Smooth muscle cell (in vitro differentiated cells): ENCODE measurements around the gene GNAL. TPM values are rescaled to one million over a fixed set of nuclear protein-coding genes. Genes with fewer than 3 reads are reported as not detected.

Experiments used
- DNase-seq: peaks from one replicate; lab custom pipeline; 2025; ENCODE audit not compliant: unreplicated experiment; lab: John Stamatoyannopoulos, UW
- H2AFZ ChIP-seq: fragments of 200-600 bp; sonication (generic); 2 replicates; pipeline ENCODE4 v1.6.0; 2016; ENCODE audit warnings: antibody characterized with exemption, low read depth, mild to moderate bottlenecking
- H3F3A ChIP-seq: fragments of 200-600 bp; sonication (generic); 2 replicates; pipeline ENCODE4 v1.6.0; 2017; ENCODE audit warnings: antibody characterized with exemption, low read depth
- H3K27ac ChIP-seq: fragments of 200-600 bp; sonication (generic); 2 replicates; pipeline ENCODE4 v1.5.1; 2016; ENCODE audit warnings: low read depth, mild to moderate bottlenecking
- H3K27me3 ChIP-seq: fragments of 200-600 bp; sonication (generic); 2 replicates; pipeline ENCODE4 v1.6.1; 2016; ENCODE audit warnings: low read depth, mild to moderate bottlenecking
- H3K36me3 ChIP-seq: fragments of 200-600 bp; sonication (generic); 2 replicates; pipeline ENCODE4 v1.5.1; 2016; ENCODE audit warnings: low read depth
- H3K4me1 ChIP-seq: fragments of 200-600 bp; sonication (generic); 2 replicates; pipeline ENCODE4 v1.5.1; 2016; ENCODE audit warnings: low read depth
- H3K4me2 ChIP-seq: fragments of 200-600 bp; sonication (generic); 2 replicates; pipeline ENCODE4 v1.6.0; 2016; ENCODE audit warnings: mild to moderate bottlenecking
- H3K4me3 ChIP-seq: fragments of 200-600 bp; sonication (generic); 2 replicates; pipeline ENCODE4 v1.5.1; 2016; ENCODE audit warnings: mild to moderate bottlenecking
- H3K79me2 ChIP-seq: fragments of 200-600 bp; sonication (generic); 2 replicates; pipeline ENCODE4 v1.6.0; 2016; ENCODE audit warnings: low read depth, mild to moderate bottlenecking
- H3K9ac ChIP-seq: fragments of 200-600 bp; sonication (generic); 2 replicates; pipeline ENCODE4 v1.6.0; 2016; ENCODE audit warnings: low read depth
- H3K9me3 ChIP-seq: fragments of 200-600 bp; sonication (generic); replicated peaks from 2 replicates; pipeline ENCODE4 v1.5.1; 2016; ENCODE audit warnings: low read depth
- H4K20me1 ChIP-seq: fragments of 200-600 bp; sonication (generic); 2 replicates; pipeline ENCODE4 v1.6.0; 2016; ENCODE audit warnings: low read depth
- CTCF ChIP-seq: fragments of 200-600 bp; sonication (generic); IDR thresholded peaks from 2 replicates; pipeline ENCODE4 v1.5.1; 2017; ENCODE audit warnings: borderline replicate concordance, mild to moderate bottlenecking, antibody characterized with exemption; ENCODE audit not compliant: insufficient read depth, poor library complexity, severe bottlenecking
- WGBS: methylation state at CpG from one replicate; pipeline ENCODE4 v1.1.7; 2016; ENCODE audit warnings: low lambda C conversion rate; 5-methylcytosine and 5-hydroxymethylcytosine counted together
- polyA plus RNA-seq: library from polyadenylated mRNA; unstranded; fragments of >200 nt; fragmentation: Nextera tagmentation; extraction: Ambion mirVana; gene quantifications from 2 replicates; pipeline ENCODE4 v1.2.1, GENCODE V29; 2016
- total RNA-seq: library from RNA; depleted of rRNA; stranded (reverse); fragments of >200 nt; gene quantifications from 2 replicates; pipeline ENCODE4 v1.2.3, GENCODE V29; 2014

GNAL gene
- total and polyA plus RNA-seq, 2 experiments from 2014 or later, result 1.6 to 5.8 TPM

- Histone ChIP-seq H3K4me1 (no peaks in the 10 kb centered on the region), H4K20me1 (no peaks in the 10 kb centered on the region), H3K4me2 (no peak overlapping the region), H3K79me2 (no peaks in the 10 kb centered on the region), H3K27ac (no peak overlapping the region), H3K4me3 (no peak overlapping the region), H3K27me3 (peaks cover 2% of the 10 kb centered on the region), H3K9ac (no peak overlapping the region), H2AFZ (no peak overlapping the region), H3K9me3 (no peaks in the 10 kb centered on the region), H3K36me3 (no peaks in the 10 kb centered on the region), H3F3A (no peaks in the 10 kb centered on the region)
- no peak for DNase-seq
- no peak for TF ChIP-seq CTCF
- WGBS, result 92% methylated on average over 9 of the region's 9 CpGs
Observed at GRCh38 chr18:11745521-11745920, 56.5 kb downstream of the GNAL start.

DNA sequence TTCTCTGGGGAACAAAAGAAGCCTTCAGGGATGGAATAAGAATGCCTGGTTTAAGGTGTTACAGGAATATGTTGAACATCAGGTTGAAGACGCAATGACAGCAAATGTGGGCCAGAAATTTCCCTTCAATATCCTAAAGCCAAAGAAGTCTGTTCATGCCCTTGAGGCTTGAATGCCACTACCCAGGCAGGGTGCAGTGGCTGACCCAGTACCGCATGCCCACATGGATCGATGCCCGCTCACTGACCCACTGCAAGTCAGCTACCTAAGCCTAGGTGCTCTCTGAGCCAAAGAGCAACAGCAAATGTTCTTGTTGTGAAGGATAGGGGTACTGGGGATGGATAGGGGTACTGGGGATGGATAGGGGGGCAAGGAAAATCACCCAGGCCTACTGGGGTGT lies 58.2 kb downstream of the GNAL start:
- Histone ChIP-seq H3K27me3 (peaks cover 19% of the 10 kb centered on the region), H3F3A (no peaks in the 10 kb centered on the region), H2AFZ (no peak overlapping the region), H3K4me1 (peaks cover 4% of the 10 kb centered on the region), H3K4me2 (no peak overlapping the region), H3K27ac (no peak overlapping the region), H3K9me3 (no peaks in the 10 kb centered on the region), H4K20me1 (no peaks in the 10 kb centered on the region), H3K9ac (no peak overlapping the region), H3K36me3 (no peaks in the 10 kb centered on the region), H3K79me2 (no peaks in the 10 kb centered on the region), H3K4me3 (no peak overlapping the region)
- no peak for TF ChIP-seq CTCF
- 95% methylated on average over 4 of the region's 4 CpGs for WGBS
- DNase-seq, result no peak

DNA sequence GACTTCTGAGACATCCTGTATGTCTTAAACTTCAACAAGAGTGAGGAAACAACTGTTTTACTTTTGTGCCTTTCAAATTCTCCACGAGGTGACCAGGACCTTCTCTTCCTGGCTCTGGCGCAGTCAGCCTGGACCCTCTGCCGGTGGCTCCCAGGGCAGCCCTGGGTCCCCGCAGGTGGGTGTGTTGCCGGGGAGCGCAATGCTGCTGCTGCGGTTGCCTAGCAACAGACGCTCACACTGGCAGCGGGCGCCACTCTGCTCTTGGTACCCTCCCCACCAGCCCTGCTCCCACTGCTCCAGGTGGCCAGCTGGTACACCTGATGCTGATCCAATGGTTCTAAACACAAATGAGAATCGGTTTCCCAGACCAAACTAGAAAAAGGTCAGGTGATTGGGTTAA lies 58.7 kb downstream of the GNAL start:
- Histone ChIP-seq H2AFZ (no peak overlapping the region), H3K4me2 (no peak overlapping the region), H3K4me1 (peaks cover 5% of the 10 kb centered on the region), H3F3A (no peaks in the 10 kb centered on the region), H3K9ac (no peak overlapping the region), H3K27ac (no peak overlapping the region), H3K27me3 (peaks cover 21% of the 10 kb centered on the region), H4K20me1 (no peaks in the 10 kb centered on the region), H3K9me3 (no peaks in the 10 kb centered on the region), H3K79me2 (no peaks in the 10 kb centered on the region), H3K4me3 (no peak overlapping the region), H3K36me3 (no peaks in the 10 kb centered on the region)
- WGBS, result 66% methylated on average over 11 of the region's 11 CpGs
- TF ChIP-seq CTCF, result no peak
- no peak for DNase-seq

- Histone ChIP-seq H3K4me3 (no peak overlapping the region), H3K27me3 (peaks cover 33% of the 10 kb centered on the region), H3F3A (no peaks in the 10 kb centered on the region), H3K27ac (no peak overlapping the region), H3K4me2 (no peak overlapping the region), H3K79me2 (no peaks in the 10 kb centered on the region), H4K20me1 (no peaks in the 10 kb centered on the region), H3K9ac (no peak overlapping the region), H3K4me1 (peaks cover 10% of the 10 kb centered on the region), H3K9me3 (no peaks in the 10 kb centered on the region), H2AFZ (no peak overlapping the region), H3K36me3 (no peaks in the 10 kb centered on the region)
- no peak for TF ChIP-seq CTCF
- no peak for DNase-seq
- WGBS, result 96% methylated on average over 8 of the region's 8 CpGs
Observed at GRCh38 chr18:11749305-11749704, 60.2 kb downstream of the GNAL start.
